Muscle layer of colon (tissue), 2 donors: Measurements from ENCODE around the gene PTH2.
"Not testable (repeated sequence)": the region's sequence is repeated elsewhere in the genome, so short reads cannot be mapped to it uniquely, and the experiment has no call there.

ENCODE experiments used
- H3K27ac ChIP-seq: one replicate; pipeline ENCODE4 v1.7.0; 2013; ENCODE audit warnings: low read depth, mild to moderate bottlenecking, low read length, moderate library complexity
- H3K27me3 ChIP-seq, 2 donors: one replicate each; pipeline ENCODE4 v1.7.0; 2013; ENCODE audit warnings: low read length in 2 of 2, mild to moderate bottlenecking in 2 of 2; ENCODE audit not compliant: insufficient read depth in 2 of 2, control insufficient read depth in 1 of 2
- H3K36me3 ChIP-seq: one replicate; pipeline ENCODE4 v1.7.0; 2013; ENCODE audit warnings: mild to moderate bottlenecking, low read length; ENCODE audit not compliant: insufficient read depth
- H3K4me1 ChIP-seq: one replicate; pipeline ENCODE4 v1.7.0; 2013; ENCODE audit warnings: mild to moderate bottlenecking, low read length; ENCODE audit not compliant: insufficient read depth
- H3K4me3 ChIP-seq, 2 donors: one replicate each; pipeline ENCODE4 v1.7.0; 2013; ENCODE audit warnings: low read length in 2 of 2, low read depth in 1 of 2, mild to moderate bottlenecking in 1 of 2, moderate library complexity in 1 of 2
- H3K9ac ChIP-seq: one replicate; pipeline ENCODE4 v1.7.0; 2013; ENCODE audit warnings: low read length
- H3K9me3 ChIP-seq: one replicate; pipeline ENCODE4 v1.7.0; 2013; ENCODE audit warnings: mild to moderate bottlenecking, low read length
- donor health status: abdominal sarcoma.
- donor health status: Adenocarcinoma of cecum.

PTH2 gene

DNA sequence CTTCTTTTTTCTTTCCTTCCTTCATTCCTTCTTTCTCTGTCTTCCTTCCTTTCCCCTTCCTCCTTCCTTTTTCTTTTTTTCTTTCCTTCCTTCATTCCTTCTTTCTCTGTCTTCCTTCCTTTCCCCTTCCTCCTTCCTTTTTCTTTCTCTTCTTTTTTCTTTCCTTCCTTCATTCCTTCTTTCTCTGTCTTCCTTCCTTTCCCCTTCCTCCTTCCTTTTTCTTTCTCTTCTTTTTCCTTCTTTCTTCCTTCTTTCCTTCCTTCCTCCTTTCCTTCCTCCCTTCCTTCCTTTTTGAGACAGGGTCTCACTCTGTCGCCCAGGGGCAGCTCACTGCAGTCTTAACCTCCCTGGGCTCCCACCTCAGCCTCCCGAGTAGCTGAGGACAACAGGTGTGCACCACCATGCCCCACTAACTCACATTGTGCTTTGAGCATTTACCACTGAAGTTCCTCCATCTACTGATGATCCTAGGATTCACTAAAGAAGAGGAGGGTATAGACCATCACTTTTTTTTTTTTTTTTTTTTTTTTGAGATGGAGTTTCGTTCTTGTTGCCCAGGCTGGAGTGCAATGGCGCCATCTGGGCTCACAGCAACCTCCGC lies 21.0 kb upstream of the PTH2 start:
- Histone ChIP-seq H3K36me3 (peaks cover 12% of the 10 kb centered on the region), H3K27me3 (peaks cover 17 to 39% of the 10 kb centered on the region in 2 donors)
- not testable (repeated sequence) for H3K4me3 ChIP-seq, H3K27ac ChIP-seq, H3K9ac ChIP-seq, H3K4me1 ChIP-seq, H3K9me3 ChIP-seq

DNA sequence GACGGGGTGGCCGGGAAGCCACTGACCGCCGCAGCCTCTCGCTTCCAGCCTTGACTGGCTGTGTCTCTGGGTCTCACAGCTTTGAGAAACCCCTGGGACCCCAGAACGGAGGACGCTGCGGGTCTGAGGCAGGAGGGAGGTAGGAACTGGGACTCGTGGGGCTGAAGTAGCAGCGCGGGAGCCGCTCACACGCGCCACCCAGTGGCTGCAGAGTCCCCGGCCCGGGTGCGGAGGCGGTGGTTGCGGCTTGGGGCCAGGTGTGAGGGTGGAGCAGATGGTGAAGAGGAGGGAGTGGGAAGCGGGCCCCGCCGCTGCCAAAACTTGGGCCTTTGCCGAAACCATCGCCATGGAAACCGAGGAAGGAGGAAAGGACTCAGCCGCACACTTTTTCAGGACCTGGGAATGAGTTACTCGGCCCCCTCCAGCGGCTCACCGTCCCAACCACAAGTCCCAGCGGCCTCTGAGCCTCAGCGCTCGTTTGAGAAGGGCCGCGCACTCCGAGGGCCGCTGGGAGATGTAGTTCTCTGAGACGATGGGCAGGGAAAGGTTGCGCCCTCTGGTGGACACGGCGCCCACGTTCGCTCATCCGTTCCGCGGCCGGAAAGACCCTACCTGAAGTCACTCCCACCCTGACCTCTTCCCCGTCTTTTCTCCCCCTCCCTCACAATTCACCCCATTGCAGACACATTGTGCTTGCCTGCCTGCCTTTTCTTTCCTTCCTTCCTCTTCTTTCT lies 20.3 kb upstream of the PTH2 start:
- peaks cover 5% of the 10 kb centered on the region for H3K36me3 ChIP-seq
- no peak overlapping the region for H3K27ac ChIP-seq
- peak overlapping the region; percentile 57 to 67 for H3K4me3 ChIP-seq
- no peaks in the 10 kb centered on the region for H3K9me3 ChIP-seq
- peaks cover 23 to 45% of the 10 kb centered on the region in 2 donors for H3K27me3 ChIP-seq
- H3K9ac ChIP-seq = no peak overlapping the region
- H3K4me1 ChIP-seq = no peaks in the 10 kb centered on the region

DNA sequence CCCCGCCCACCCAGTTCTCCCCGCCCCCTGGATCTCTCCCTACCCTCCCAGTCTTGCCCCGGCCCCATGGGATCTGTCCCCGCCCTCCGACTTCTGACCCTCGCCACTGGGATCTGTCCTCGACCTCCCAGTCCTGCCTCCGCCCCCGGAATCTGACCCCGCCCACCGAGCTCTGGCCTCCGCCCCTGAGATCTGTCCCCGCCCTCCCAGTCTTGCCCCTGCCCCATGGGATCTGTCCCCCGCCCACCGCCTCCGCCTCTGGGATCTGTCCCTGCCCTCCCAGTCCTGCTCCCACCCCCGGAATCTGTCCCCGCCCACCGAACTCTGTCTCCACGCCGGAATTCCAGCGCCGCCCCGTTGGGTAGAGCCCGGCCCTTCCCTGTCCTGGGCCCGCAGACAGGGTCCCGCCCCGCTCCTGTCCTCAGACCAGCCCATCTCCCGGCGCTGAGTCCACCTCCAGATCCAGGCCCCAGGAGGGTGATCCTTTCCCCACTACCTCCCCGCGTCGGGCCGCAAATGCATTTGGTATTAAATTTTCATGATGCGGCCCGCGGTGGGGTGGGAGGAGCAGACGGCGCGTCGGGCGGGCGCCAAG lies 19.6 kb upstream of the PTH2 start:
- peaks cover 23 to 51% of the 10 kb centered on the region in 2 donors for H3K27me3 ChIP-seq
- no peak overlapping the region for H3K27ac ChIP-seq
- no peak overlapping the region for H3K9ac ChIP-seq
- H3K9me3 ChIP-seq = no peaks in the 10 kb centered on the region
- peak overlapping the region; percentile 57 to 67 for H3K4me3 ChIP-seq
- no peaks in the 10 kb centered on the region for H3K4me1 ChIP-seq
- peaks cover 4% of the 10 kb centered on the region for H3K36me3 ChIP-seq

DNA sequence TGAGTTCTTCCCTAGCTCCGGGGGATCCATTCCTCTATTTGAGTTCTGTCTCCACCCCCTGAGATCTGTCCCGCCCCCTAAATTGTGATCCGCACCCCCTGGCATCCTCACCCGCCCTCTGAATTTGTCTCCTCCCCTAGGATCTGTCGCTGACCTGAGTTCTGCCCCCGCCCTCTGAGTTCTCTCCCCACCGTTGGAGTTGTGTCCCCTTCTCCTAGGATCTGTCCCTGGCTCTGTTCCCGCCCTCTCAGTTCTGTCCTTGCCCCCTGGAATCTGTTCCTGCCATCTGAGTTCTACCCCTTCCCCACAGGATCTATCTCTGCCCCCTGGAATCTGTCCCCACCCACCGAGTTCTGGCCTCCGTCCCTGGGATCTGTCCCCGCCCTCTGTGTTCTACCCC lies 19.1 kb upstream of the PTH2 start:
- Histone ChIP-seq H3K4me3 (no peak overlapping the region), H3K27me3 (peaks cover 23 to 55% of the 10 kb centered on the region in 2 donors), H3K4me1 (no peaks in the 10 kb centered on the region), H3K36me3 (peaks cover 4% of the 10 kb centered on the region), H3K27ac (no peak overlapping the region), H3K9ac (no peak overlapping the region), H3K9me3 (no peaks in the 10 kb centered on the region)

DNA sequence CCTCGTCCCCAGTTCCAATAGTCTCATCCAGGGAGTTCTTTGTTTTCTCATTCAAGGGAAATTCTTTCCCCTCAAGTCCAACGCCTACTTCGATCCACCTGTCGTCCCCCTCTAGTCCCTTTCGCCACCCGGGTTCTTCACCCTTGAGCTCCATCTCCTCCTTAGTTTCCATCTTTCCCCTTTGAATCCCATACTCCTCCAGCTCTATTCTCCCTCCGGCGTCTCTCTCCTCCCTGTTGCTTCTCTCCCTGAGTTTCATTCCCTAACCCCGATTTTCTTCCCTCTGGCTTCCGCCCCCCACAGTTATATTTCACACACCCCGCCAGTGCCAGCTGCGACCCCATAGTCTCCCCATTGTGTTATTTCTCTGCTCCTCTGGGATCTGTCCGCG lies 18.7 kb upstream of the PTH2 start:
- peaks cover 4% of the 10 kb centered on the region for H3K36me3 ChIP-seq
- H3K9me3 ChIP-seq = no peaks in the 10 kb centered on the region
- H3K4me1 ChIP-seq = no peaks in the 10 kb centered on the region
- H3K27me3 ChIP-seq = peaks cover 23 to 59% of the 10 kb centered on the region in 2 donors
- H3K27ac ChIP-seq = no peak overlapping the region
- H3K4me3 ChIP-seq = no peak overlapping the region
- H3K9ac ChIP-seq = no peak overlapping the region

DNA sequence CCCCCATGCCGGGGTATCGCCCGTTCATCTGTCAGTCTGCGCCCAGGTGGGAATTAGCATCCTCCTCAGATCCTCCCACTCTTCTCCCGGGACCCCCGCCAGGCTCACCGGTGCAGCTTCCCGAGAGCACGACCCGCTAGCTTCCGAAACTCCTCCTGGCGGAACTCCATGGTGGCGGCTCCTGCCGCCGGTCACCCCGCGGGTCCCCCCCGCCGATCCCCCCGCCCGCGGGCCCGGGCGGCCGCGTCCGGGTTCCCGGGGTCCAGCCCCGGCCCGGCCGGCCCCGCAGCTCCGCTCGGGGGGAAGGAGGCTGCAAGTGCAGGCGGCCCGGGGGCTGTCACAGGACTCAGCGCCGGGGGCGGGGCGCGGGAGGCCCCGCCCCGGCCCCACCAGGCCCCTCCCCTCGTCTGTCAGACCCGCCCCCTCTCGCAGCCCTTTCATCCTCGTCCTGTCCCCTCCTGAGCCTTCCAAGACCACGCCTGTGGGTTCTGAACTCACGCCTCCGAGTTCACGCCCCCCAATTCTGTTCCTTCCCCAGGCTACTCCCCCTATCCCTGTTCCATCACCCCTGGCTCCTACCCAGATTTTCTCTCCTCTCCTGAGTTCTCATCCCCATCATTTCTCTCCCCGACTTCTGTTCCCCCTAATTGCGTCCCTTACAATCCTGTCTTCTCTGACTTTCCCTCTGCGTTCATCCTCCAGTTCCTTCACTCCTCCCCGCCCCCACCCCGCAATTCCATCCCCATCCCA lies 18.1 kb upstream of the PTH2 start, which contains the start of gene SLC17A7:
TSS of gene SLC17A7 (minus strand) at position 318 of the 750 bp plus-strand sequence. CDS start at position 170, 148 bp downstream.
- Histone ChIP-seq H3K9me3 (no peaks in the 10 kb centered on the region), H3K36me3 (peaks cover under 1% of the 10 kb centered on the region), H3K4me1 (no peaks in the 10 kb centered on the region), H3K27me3 (peaks cover 23 to 65% of the 10 kb centered on the region in 2 donors), H3K9ac (no peak within 1 kb of the TSS), H3K27ac (no peak within 1 kb of the TSS), H3K4me3 (no peak within 1 kb of the TSS)

DNA sequence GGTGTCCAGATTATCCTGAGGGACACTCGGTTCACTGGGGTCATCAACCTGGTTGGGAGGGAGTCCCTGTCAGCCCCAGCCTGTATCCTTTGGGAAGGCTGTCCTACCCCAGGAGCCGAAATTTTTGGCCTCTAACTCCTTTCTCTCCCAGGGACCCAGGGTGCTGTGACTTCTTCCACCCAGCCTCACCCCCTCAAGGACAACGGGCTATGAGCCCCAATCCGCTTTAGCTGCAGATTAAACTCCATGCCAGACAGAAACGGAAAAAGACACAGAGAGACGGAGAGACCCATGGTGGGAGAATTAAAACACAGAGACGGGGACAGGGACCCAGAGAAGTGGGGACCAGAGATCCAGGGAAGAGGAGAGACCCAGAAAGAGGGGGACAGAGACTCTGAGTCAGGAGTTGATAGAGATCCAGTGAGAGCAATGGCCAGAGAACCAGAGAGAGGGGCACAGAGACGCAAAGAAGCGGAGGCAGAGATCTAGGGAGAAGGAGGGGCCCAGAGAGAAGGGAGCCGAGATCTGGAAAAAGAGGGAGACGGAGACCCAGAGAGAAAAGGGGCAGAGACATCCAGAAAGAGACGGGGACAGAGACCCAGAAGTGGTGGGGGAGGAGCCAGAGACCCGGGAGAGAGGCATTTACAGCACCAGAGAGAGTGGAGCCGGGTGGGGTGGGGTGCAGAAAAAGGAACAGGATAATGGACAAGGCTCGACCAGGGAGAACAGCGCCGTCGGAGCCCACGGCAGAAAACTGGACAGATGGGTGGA lies 17.4 kb upstream of the PTH2 start:
- no peak overlapping the region for H3K9ac ChIP-seq
- no peak overlapping the region for H3K27ac ChIP-seq
- H3K27me3 ChIP-seq = peaks cover 27 to 72% of the 10 kb centered on the region in 2 donors
- H3K4me3 ChIP-seq = no peak overlapping the region
- no peaks in the 10 kb centered on the region for H3K36me3 ChIP-seq
- no peaks in the 10 kb centered on the region for H3K9me3 ChIP-seq
- H3K4me1 ChIP-seq = no peaks in the 10 kb centered on the region

DNA sequence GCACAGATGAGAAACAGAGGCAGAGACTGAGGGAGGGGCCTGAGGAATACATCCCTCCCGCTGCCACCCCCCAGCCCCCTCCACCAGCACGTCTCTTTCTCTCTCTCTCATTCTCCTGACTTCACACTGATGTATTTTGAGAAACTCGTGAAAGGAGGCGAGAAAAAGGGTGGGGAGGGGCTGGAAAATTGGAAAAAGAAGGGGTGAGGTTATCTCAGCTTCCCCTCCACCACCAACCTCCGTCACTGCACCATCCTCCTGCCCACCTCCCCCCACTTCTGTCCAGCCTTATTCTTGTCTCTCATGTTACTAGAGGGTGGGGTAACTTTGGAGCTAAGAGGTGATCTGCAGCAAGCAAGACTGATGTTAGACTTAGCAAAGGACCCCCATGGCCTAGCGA lies 16.6 kb upstream of the PTH2 start:
- Histone ChIP-seq H3K9me3 (no peaks in the 10 kb centered on the region), H3K4me3 (no peak overlapping the region), H3K36me3 (no peaks in the 10 kb centered on the region), H3K27ac (no peak overlapping the region), H3K27me3 (peaks cover 32 to 80% of the 10 kb centered on the region in 2 donors), H3K4me1 (no peaks in the 10 kb centered on the region), H3K9ac (no peak overlapping the region)

DNA sequence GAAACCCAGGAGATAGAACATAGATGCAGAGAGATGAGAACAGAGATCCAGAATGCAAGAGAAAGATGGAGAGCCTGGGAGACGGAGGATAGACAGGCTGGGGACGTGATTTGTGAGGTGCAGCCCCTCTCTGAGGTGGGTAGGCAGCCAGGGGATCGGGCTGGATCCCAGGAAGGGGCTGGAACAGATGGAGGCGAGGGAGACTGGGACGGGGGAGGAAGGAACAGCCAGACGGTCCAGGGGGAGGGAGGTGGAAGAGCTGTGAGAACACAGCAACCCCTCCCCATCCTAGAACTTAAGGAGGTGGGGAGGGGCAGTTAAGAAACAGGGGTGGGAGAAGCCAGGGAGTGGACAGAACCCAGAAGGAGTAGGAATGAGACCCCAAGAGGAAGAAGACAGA lies 15.0 kb upstream of the PTH2 start:
- no peak overlapping the region for H3K4me3 ChIP-seq
- no peak overlapping the region for H3K9ac ChIP-seq
- H3K4me1 ChIP-seq = no peaks in the 10 kb centered on the region
- no peaks in the 10 kb centered on the region for H3K36me3 ChIP-seq
- H3K27me3 ChIP-seq = peaks cover 48 to 94% of the 10 kb centered on the region in 2 donors
- no peak overlapping the region for H3K27ac ChIP-seq
- no peaks in the 10 kb centered on the region for H3K9me3 ChIP-seq

DNA sequence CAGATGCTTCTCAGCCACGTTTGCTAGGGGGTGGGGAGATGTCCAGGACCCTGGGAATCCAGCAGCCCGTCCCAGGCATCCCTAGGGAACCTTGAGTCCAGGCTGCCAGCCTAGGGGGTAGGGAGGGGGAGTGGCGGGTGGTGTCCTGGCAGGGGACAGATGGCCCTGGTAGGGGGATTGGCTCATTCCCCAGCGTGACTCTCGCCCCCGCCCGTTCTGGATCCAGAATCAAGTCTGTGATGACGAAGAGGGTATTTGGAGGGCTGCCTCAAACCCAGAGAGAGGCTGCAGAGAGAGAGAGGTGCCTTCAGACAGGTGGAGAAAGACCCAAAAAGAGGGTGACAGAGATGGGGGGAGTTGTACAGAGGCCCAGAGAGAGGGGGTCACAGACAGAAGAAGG lies 14.0 kb upstream of the PTH2 start:
- Histone ChIP-seq H3K4me3 (no peak overlapping the region), H3K27ac (no peak overlapping the region), H3K9ac (no peak overlapping the region), H3K9me3 (no peaks in the 10 kb centered on the region), H3K36me3 (no peaks in the 10 kb centered on the region), H3K27me3 (peaks cover 49 to 94% of the 10 kb centered on the region in 2 donors), H3K4me1 (no peaks in the 10 kb centered on the region)
